Coronary artery (tissue), 2 donors: ENCODE measurements around the gene LRP3.
"Not testable (repeated sequence)": the region's sequence is repeated elsewhere in the genome, so short reads cannot be mapped to it uniquely, and the experiment has no call there.

Source experiments
- DNase-seq: peaks from one replicate; pipeline ENCODE4 v3.0.0-alpha.2; 2017; ENCODE audit warnings: low spot score
- H3K27ac ChIP-seq, 2 donors: fragments of 200-600 bp; sonication (generic); one replicate each; pipeline ENCODE4 v1.5.1; 2016 to 2019
- H3K4me3 ChIP-seq: fragments of 200-600 bp; sonication (generic); 2 replicates; pipeline ENCODE4 v1.5.1; 2016; ENCODE audit warnings: mild to moderate bottlenecking, moderate library complexity
- TF ChIP-seq, protein P1 (sequence below): fragments of 200-600 bp; sonication (generic); IDR thresholded peaks from one replicate; pipeline ENCODE4 v1.5.1; 2019; ENCODE audit warnings: antibody characterized with exemption

LRP3 gene

DNA sequence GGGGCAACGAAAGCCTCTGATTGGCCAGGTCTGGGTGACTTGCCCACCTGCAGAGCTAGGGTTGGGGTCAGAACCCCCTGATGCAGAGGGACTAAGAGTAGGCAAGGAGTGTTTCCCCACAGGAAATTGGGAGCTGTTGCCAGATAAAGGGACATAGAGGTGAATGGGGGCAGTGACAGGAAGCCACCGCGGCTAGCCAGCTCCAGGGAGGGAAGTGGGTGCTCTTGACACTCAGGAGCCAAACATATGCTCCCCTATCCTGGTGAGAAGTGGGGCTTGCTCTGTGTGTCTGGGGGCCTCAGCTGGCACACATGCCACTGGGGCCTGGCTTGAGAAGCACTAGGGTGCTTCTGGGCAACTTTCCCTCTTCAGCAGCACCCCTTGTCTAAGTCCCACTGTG is 36.2 kb upstream of the LRP3 start:
- TF ChIP-seq, protein P1, sequence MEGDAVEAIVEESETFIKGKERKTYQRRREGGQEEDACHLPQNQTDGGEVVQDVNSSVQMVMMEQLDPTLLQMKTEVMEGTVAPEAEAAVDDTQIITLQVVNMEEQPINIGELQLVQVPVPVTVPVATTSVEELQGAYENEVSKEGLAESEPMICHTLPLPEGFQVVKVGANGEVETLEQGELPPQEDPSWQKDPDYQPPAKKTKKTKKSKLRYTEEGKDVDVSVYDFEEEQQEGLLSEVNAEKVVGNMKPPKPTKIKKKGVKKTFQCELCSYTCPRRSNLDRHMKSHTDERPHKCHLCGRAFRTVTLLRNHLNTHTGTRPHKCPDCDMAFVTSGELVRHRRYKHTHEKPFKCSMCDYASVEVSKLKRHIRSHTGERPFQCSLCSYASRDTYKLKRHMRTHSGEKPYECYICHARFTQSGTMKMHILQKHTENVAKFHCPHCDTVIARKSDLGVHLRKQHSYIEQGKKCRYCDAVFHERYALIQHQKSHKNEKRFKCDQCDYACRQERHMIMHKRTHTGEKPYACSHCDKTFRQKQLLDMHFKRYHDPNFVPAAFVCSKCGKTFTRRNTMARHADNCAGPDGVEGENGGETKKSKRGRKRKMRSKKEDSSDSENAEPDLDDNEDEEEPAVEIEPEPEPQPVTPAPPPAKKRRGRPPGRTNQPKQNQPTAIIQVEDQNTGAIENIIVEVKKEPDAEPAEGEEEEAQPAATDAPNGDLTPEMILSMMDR = no peak
- no peak overlapping the region for H3K4me3 ChIP-seq
- DNase-seq = no peak

DNA sequence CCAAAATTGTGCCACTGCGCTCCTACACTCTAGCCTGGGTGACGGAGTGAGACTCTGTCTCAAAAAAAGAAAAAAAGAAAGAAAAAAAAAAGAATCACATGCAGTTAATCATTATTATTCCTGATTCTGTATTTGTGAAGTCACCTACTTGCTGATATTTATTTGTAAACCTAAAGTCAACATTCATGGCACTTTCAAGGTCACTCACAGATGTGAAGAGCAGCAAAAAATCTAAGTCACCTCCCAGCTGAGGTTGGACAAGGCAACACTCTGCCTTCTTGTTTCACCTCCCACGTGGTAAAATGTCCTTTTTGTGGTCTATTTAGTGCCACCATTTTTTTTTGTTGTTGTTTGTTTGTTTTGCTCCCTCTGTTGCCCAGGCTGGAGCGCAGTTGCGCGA is 35.8 kb upstream of the LRP3 start:
- DNase-seq = no peak

More for the DNA sequence above, 36.2 kb upstream of the LRP3 start:
- H3K27ac ChIP-seq = no peak overlapping the region

DNA sequence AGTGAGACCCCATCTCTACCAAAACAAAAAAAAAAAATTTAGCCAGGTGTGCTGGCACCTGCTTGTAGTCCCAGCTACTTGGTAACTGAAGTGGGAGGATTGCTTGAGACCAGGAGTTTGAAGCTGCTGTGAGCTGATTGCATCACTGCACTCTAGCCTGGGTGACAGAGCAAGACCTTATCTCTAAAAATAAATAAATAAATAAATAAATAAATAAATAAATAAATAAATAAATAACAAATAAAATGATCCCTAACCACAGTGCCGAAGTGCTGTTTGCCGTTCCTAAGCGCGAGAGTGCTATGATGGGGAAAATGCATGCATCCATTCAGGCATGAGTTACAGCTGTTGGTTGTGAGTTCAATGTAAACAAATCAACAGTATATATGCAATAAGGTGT is 35.0 kb upstream of the LRP3 start:
- Histone ChIP-seq H3K4me3 (no peak overlapping the region), H3K27ac (no peak overlapping the region)
- TF ChIP-seq, protein P1 = no peak
- DNase-seq = no peak

More for the DNA sequence above, 35.8 kb upstream of the LRP3 start:
- TF ChIP-seq, protein P1 = no peak
- H3K4me3 ChIP-seq = no peak overlapping the region
- H3K27ac ChIP-seq = no peak overlapping the region

DNA sequence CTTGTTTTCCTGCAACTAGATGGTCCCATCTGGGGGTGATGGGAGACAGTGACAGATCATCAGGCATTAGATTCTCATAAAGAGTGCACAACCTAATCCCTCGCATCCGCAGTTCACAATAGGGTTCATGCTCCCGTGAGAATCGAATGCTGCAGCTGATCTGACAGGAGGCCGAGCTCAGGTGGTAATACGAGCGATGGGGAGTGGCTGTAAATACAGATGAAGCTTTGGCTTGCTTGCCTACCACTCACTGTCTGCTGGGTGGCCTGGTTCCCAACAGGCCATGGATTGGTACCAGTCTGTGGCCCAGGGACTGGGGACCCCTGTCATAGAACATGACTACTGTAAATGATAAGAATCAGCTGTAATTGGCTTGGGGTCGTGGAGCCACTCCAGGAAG is 34.2 kb upstream of the LRP3 start:
- TF ChIP-seq, protein P1 = no peak
- Histone ChIP-seq H3K27ac (no peak overlapping the region), H3K4me3 (no peak overlapping the region)
- DNase-seq = no peak

DNA sequence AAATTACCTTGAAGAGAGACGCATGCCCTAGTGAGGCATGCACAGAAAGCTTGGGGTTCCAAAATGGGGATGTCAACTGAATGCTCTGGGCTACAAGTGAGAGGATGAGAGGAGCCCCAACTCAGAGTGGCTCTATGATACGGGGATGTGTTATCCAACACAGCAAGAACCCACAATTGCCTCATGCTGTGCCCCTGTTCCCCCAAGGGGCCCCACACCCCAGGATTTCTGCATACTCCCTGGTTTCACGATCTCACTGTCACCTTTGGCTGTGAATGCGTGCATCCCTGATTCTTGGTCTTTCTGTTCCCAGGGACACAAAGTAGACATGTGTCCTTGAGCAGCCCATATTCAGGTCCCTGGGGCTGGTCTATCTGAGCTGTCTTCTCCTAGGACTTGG is 32.9 kb upstream of the LRP3 start:
- DNase-seq = no peak
- Histone ChIP-seq H3K4me3 (no peak overlapping the region), H3K27ac (no peak overlapping the region)
- TF ChIP-seq, protein P1 = no peak

DNA sequence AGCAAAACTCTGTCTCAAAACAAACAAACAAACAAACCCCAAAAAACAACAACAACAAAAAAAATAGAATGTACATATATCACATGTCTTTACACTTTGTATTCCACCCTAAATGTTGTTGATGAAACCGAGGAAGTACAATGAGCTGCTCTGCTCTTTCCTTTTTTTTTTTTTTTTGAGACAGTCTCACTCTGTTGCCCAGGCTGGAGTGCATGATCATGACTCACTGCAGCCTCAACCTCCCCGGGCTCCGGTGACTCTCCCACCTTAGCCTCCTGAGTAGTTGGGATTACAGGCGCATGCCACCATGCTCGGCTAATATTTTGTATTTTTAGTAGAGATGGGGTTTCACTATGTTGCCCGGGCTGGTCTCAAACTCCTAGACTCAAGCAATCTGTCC is 30.6 kb upstream of the LRP3 start:
- no peak for DNase-seq
- TF ChIP-seq, protein P1 = no peak
- Histone ChIP-seq H3K27ac (no peak overlapping the region), H3K4me3 (no peak overlapping the region)

DNA sequence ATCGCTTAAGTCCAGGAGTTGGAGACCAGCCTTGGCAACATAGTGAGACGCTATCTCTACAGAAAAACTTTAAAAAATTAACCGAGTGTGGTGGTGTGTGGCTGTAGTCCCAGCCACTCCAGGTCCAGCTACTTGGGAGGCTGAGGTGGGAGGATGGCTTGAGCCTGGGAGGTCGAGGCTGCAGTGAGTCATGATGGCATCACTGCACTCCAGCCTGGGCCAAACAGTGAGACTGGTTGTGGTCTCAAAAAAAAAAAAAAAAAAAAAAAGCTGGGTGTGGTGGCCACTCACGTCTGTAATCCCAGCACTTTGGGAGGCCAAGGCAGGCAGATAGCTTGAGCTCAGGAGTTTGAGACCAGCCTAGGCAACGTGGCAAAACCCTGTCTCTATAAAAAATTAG is 28.1 kb upstream of the LRP3 start:
- not testable (repeated sequence) for DNase-seq, H3K4me3 ChIP-seq, H3K27ac ChIP-seq

DNA sequence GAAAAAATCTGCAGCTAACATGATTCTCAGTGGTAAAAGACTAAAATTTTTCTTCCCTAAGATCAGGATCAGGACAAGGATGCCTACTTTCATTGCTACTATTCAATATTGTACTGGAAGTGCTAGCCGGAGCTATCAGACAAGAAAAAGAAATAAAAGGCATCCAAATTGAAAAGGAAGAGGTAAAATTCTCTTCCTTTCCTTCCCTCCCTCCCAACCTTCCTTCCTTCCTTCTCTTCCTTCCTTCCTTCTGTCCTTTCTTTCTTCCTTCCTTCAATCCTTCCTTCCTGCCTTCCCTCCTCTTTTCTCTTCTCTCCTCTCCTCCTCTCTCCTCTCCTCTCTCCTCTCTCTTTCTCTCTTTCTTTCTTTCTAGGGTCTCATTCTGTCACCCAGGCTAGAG is 26.7 kb upstream of the LRP3 start:
- TF ChIP-seq, protein P1 = no peak

More for the DNA sequence above, 26.7 kb upstream of the LRP3 start:
- Histone ChIP-seq H3K27ac (no peak overlapping the region), H3K4me3 (no peak overlapping the region)
- no peak for DNase-seq
